H1 (cell line): ENCODE measurements around the gene TNIK. TPM values are rescaled to one million over a fixed set of nuclear protein-coding genes. Genes with fewer than 3 reads are reported as not detected.

ENCODE experiments used
- CTCF ChIA-PET: fragments of 300-600 bp; sonication (Branson Sonifier 250); formaldehyde crosslinking; loops from one replicate; lab custom pipeline; 2021; ENCODE audit not compliant: partially characterized antibody; lab: Charles Lee
- POLR2A ChIA-PET: fragments of 300-600 bp; sonication (Branson Sonifier 250); formaldehyde crosslinking; loops from one replicate; lab custom pipeline; 2021; ENCODE audit warnings: inconsistent platforms; ENCODE audit not compliant: partially characterized antibody; lab: Charles Lee
- DNase-seq, 2 experiments: peaks; one replicate each; pipeline versions ENCODE4 v3.0.0 to v3.0.0-alpha.2; 2010 to 2022; ENCODE audit warnings: low spot score in 2 of 2, low read depth in 1 of 2, mixed read lengths in 1 of 2
- FAIRE-seq: peaks from 2 replicates; lab custom pipeline; 2011; peaks lifted over from hg19 to GRCh38; lab: Jason Lieb, UNC
- H2AFZ ChIP-seq: 2 replicates; pipeline ENCODE4 v1.8.1; 2012; ENCODE audit warnings: low read length, inconsistent platforms
- H2AK5ac ChIP-seq: 2 replicates; pipeline ENCODE4 v1.6.1; 2013; ENCODE audit warnings: low read depth, low read length
- H2BK120ac ChIP-seq: replicated peaks from 2 replicates; pipeline ENCODE3; 2013; ENCODE audit warnings: low read depth, low read length, inconsistent platforms
- H2BK12ac ChIP-seq: 2 replicates; pipeline ENCODE4 v1.6.1; 2013; ENCODE audit warnings: low read depth, low read length
- H2BK15ac ChIP-seq: 2 replicates; pipeline ENCODE4 v1.6.1; 2013; ENCODE audit warnings: low read length
- H2BK20ac ChIP-seq: 2 replicates; pipeline ENCODE4 v1.6.1; 2013; ENCODE audit warnings: low read length
- H2BK5ac ChIP-seq: 2 replicates; pipeline ENCODE4 v1.6.1; 2013; ENCODE audit warnings: low read depth, low read length
- H3K14ac ChIP-seq: 2 replicates; pipeline ENCODE4 v1.6.1; 2013; ENCODE audit warnings: inconsistent platforms; ENCODE audit not compliant: insufficient read length
- H3K18ac ChIP-seq: 2 replicates; pipeline ENCODE4 v1.6.1; 2013; ENCODE audit warnings: low read length; ENCODE audit errors: extremely low read depth
- H3K23ac ChIP-seq: 2 replicates; pipeline ENCODE4 v1.6.1; 2013; ENCODE audit warnings: inconsistent platforms; ENCODE audit not compliant: insufficient read length
- H3K23me2 ChIP-seq: 2 replicates; pipeline ENCODE4 v1.6.1; 2013; ENCODE audit warnings: low read depth, low read length
- H3K27ac ChIP-seq: 2 replicates; pipeline ENCODE4 v1.6.1; 2011; ENCODE audit warnings: low read depth, low read length, inconsistent platforms
- H3K27me3 ChIP-seq, 4 experiments: replicated peaks in 1 of 4; 1 replicate in 1 of 4; 2 replicates in 3 of 4; pipeline versions ENCODE4 v1.6.1 to v1.8.1; 2011 to 2013; ENCODE audit warnings: low read length in 3 of 4, mild to moderate bottlenecking in 3 of 4, inconsistent platforms in 2 of 4, mixed read lengths in 2 of 4, moderate library complexity in 1 of 4; ENCODE audit not compliant: control insufficient read depth in 3 of 4, insufficient read depth in 3 of 4; ENCODE audit errors: extremely low read depth in 1 of 4
- H3K36me3 ChIP-seq, 4 experiments: 2 replicates each; pipeline versions ENCODE4 v1.6.1 to v1.8.1; 2011 to 2013; ENCODE audit warnings: mild to moderate bottlenecking in 4 of 4, low read length in 3 of 4, moderate library complexity in 2 of 4, control low read depth in 1 of 4, inconsistent platforms in 1 of 4; ENCODE audit not compliant: insufficient read depth in 4 of 4, control insufficient read depth in 2 of 4
- H3K4ac ChIP-seq: replicated peaks from 2 replicates; pipeline ENCODE3; 2013; ENCODE audit warnings: low read length, low read depth, mixed read lengths, inconsistent platforms; ENCODE audit not compliant: insufficient read length
- H3K4me1 ChIP-seq, 4 experiments: replicated peaks in 1 of 4; 1 replicate in 1 of 4; 2 replicates in 3 of 4; pipeline versions ENCODE4 v1.6.1 to v1.8.1; 2011 to 2013; ENCODE audit warnings: low read length in 3 of 4, inconsistent platforms in 2 of 4, mixed read lengths in 1 of 4; ENCODE audit not compliant: insufficient read depth in 4 of 4, control insufficient read depth in 3 of 4
- H3K4me2 ChIP-seq, 2 experiments: 2 replicates each; pipeline versions ENCODE4 v1.6.1 to v1.8.1; 2011 to 2013; ENCODE audit warnings: low read depth in 2 of 2, low read length in 2 of 2, control low read depth in 1 of 2, inconsistent platforms in 1 of 2, mild to moderate bottlenecking in 1 of 2; ENCODE audit not compliant: insufficient read depth in 1 of 2
- H3K4me3 ChIP-seq, 4 experiments: fragments of 200-600, 300-600 bp in 1 of 4; sonication (generic), shearing (Covaris generic), sonication (Bioruptor Twin) in 1 of 4; 2 replicates each; pipeline versions ENCODE4 v1.5.1 to v1.8.1; 2011 to 2016; ENCODE audit warnings: low read length in 4 of 4, low read depth in 3 of 4, control low read depth in 2 of 4, inconsistent platforms in 2 of 4, mild to moderate bottlenecking in 2 of 4, mixed read lengths in 1 of 4, moderate library complexity in 1 of 4; ENCODE audit not compliant: insufficient read depth in 2 of 4; ENCODE audit errors: extremely low read depth in 1 of 4
- H3K56ac ChIP-seq: replicated peaks from 2 replicates; pipeline ENCODE3; 2013; ENCODE audit warnings: low read depth, mild to moderate bottlenecking, mixed read lengths, low read length, inconsistent platforms; ENCODE audit not compliant: insufficient read length
- H3K79me1 ChIP-seq: 2 replicates; pipeline ENCODE4 v1.6.1; 2013; ENCODE audit warnings: low read depth, low read length, control low read depth
- H3K79me2 ChIP-seq, 2 experiments: 2 replicates each; pipeline versions ENCODE4 v1.6.1 to v1.8.1; 2012 to 2013; ENCODE audit warnings: low read length in 2 of 2, mild to moderate bottlenecking in 2 of 2, inconsistent platforms in 1 of 2; ENCODE audit not compliant: insufficient read depth in 2 of 2, control insufficient read depth in 1 of 2
- H3K9ac ChIP-seq, 4 experiments: replicated peaks in 1 of 4; 1 replicate in 1 of 4; 2 replicates in 3 of 4; pipeline versions ENCODE4 v1.6.1 to v1.8.1; 2011 to 2013; ENCODE audit warnings: low read depth in 3 of 4, low read length in 3 of 4, control low read depth in 2 of 4, mild to moderate bottlenecking in 2 of 4, moderate library complexity in 2 of 4, inconsistent platforms in 1 of 4; ENCODE audit errors: extremely low read depth in 1 of 4
- H3K9me3 ChIP-seq, 2 experiments: 2 replicates each; pipeline versions ENCODE4 v1.6.1 to v1.8.1; 2012 to 2013; ENCODE audit warnings: mild to moderate bottlenecking in 2 of 2, moderate library complexity in 2 of 2, control low read depth in 1 of 2, inconsistent platforms in 1 of 2, low read depth in 1 of 2, low read length in 1 of 2, mixed read lengths in 1 of 2; ENCODE audit not compliant: insufficient read depth in 2 of 2
- H4K20me1 ChIP-seq, 2 experiments: replicated peaks in 1 of 2; 2 replicates each; pipeline versions ENCODE3 to v1.8.1; 2011 to 2013; ENCODE audit warnings: inconsistent platforms in 2 of 2, low read length in 2 of 2, mild to moderate bottlenecking in 1 of 2; ENCODE audit not compliant: insufficient read depth in 2 of 2, control insufficient read depth in 1 of 2
- H4K5ac ChIP-seq: 2 replicates; pipeline ENCODE4 v1.6.1; 2013; ENCODE audit warnings: low read length, low read depth, mixed read lengths, inconsistent platforms; ENCODE audit not compliant: insufficient read length
- H4K8ac ChIP-seq: 2 replicates; pipeline ENCODE4 v1.8.0; 2013; ENCODE audit warnings: mild to moderate bottlenecking, moderate library complexity, low read length, inconsistent platforms; ENCODE audit not compliant: insufficient read depth; ENCODE audit errors: extremely low read depth
- H4K91ac ChIP-seq: replicated peaks from 2 replicates; pipeline ENCODE3; 2013; ENCODE audit warnings: low read length, mixed read lengths, inconsistent platforms; ENCODE audit not compliant: insufficient read length
- EZH2 ChIP-seq: fragments of 200-600 bp; sonication (generic); IDR thresholded peaks from 2 replicates; pipeline ENCODE4 v1.7.1; 2012; ENCODE audit warnings: low read depth, mild to moderate bottlenecking, moderate library complexity, low read length, inconsistent platforms; ENCODE audit not compliant: severe bottlenecking
- GABPA ChIP-seq: IDR thresholded peaks from 2 replicates; pipeline ENCODE4 v1.6.1; 2011; ENCODE audit warnings: mild to moderate bottlenecking, low read length, moderate library complexity, borderline replicate concordance; ENCODE audit not compliant: insufficient read depth
- KDM5A ChIP-seq: fragments of 200-600 bp; IDR thresholded peaks from 2 replicates; pipeline ENCODE4 v1.7.1; 2012; ENCODE audit warnings: mild to moderate bottlenecking, low read length, inconsistent platforms, mixed read lengths
- POU5F1 ChIP-seq: IDR thresholded peaks from 2 replicates; pipeline ENCODE4 v1.6.1; 2011; ENCODE audit warnings: low read depth, mild to moderate bottlenecking, low read length, moderate library complexity
- SAP30 ChIP-seq: fragments of 300-600 bp; sonication (generic); IDR thresholded peaks from 2 replicates; pipeline ENCODE4 v1.7.1; 2012; ENCODE audit warnings: low read length, moderate library complexity, mild to moderate bottlenecking, inconsistent platforms; ENCODE audit not compliant: insufficient read depth, insufficient replicate concordance
- YY1 ChIP-seq: IDR thresholded peaks from 2 replicates; pipeline ENCODE4 v1.6.1; 2011; ENCODE audit warnings: low read depth, mild to moderate bottlenecking, low read length
- WGBS, 2 experiments: shearing (Covaris generic) in 1 of 2; methylation state at CpG; one replicate each; pipeline versions ENCODE4 v1.1.6 to v1.1.7; 2013 to 2015; ENCODE audit warnings: low lambda C conversion rate in 2 of 2, mixed read lengths in 2 of 2, inconsistent platforms in 1 of 2, low coverage in 1 of 2, missing lambda C conversion rate in 1 of 2; ENCODE audit not compliant: insufficient replicate concordance in 2 of 2, insufficient coverage in 1 of 2, insufficient read length in 1 of 2; ENCODE audit errors: extremely low coverage in 1 of 2, missing lambda C conversion rate in 1 of 2; 5-methylcytosine and 5-hydroxymethylcytosine counted together
- polyA plus RNA-seq, 7 experiments: library from polyadenylated mRNA; depleted of rRNA in 3 of 7; stranded (reverse) in 5 of 7; unstranded in 2 of 7; fragments of >200 nt in 5 of 7; fragments of 200-250 nt in 2 of 7; gene quantifications; 1 replicate in 5 of 7; 2 replicates in 1 of 7; 4 replicates in 1 of 7; pipeline versions ENCODE4 v1.2.1 to v1.2.3, GENCODE V29; 2011 to 2013; ENCODE audit warnings: missing spikeins in 2 of 7, mixed read lengths in 2 of 7
- total RNA-seq: library from RNA; stranded (reverse); fragmentation: NEBNext Ultra II Directional; extraction: Animal tissue kit (Norgen Biotek cat#: 25700); gene quantifications from 2 replicates; pipeline ENCODE4 v1.2.1, GENCODE V29; 2021
- TF ChIP-seq, protein P1 (sequence below): IDR thresholded peaks from 2 replicates; pipeline ENCODE4 v1.6.1; 2012; ENCODE audit warnings: inconsistent platforms
- TF ChIP-seq, protein P2 (sequence below): IDR thresholded peaks from 2 replicates; pipeline ENCODE4 v1.6.1; 2012; ENCODE audit warnings: inconsistent platforms
- TF ChIP-seq, protein P3 (sequence below): IDR thresholded peaks from 2 replicates; pipeline ENCODE4 v1.6.1; 2012; ENCODE audit warnings: low read length, inconsistent platforms

TNIK gene
- total and polyA plus RNA-seq, 2 of the 8 experiments (the other 6 are each of a cell fraction or from before 2014, with no cell fraction given): 7.4 to 42.0 TPM

DNA sequence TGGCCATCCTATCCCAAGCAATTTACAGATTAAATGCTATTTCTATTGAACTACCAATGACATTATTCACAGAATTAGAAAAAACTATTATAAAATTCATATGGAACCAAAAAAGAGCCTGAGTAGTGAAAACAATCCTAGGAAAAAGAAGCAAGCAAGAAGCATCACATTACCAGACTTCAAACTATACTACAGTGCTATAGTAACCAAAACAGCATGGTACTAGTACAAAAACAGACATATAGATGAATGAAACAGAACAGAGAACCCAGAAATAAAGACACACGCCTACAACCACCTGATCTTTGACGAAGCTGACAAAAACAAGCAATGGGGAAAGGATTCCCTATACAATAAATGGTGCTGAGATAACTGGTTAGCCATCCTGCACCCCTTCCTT, 152.2 kb downstream of the TNIK start:
- Histone ChIP-seq H2BK12ac (no peak overlapping the region), H3K14ac (no peak overlapping the region), H2BK15ac (no peak overlapping the region), H4K8ac (no peak overlapping the region), H3K18ac (no peak overlapping the region), H3K27ac (no peak overlapping the region), H3K9ac (no peak overlapping the region), H3K23me2 (no peaks in the 10 kb centered on the region), H2AFZ (no peak overlapping the region), H3K56ac (no peak overlapping the region), H4K20me1 (no peaks in the 10 kb centered on the region), H2AK5ac (no peak overlapping the region), H4K5ac (no peak overlapping the region), H3K79me2 (peaks cover 0 to 48% of the 10 kb centered on the region in 2 experiments; a peak in 2 of 4 replicates), H3K4me3 (no peak overlapping the region), H3K4me2 (no peak overlapping the region), H3K4me1 (peaks cover 0 to 7% (median 2%) of the 10 kb centered on the region in 4 experiments; a peak in 3 of 7 replicates), H2BK120ac (no peak overlapping the region), H3K27me3 (no peaks in the 10 kb centered on the region), H3K4ac (no peak overlapping the region), H3K23ac (no peak overlapping the region), H3K9me3 (no peaks in the 10 kb centered on the region), H2BK20ac (no peak overlapping the region), H2BK5ac (no peak overlapping the region), H4K91ac (no peak overlapping the region), H3K36me3 (no peaks in the 10 kb centered on the region), H3K79me1 (no peaks in the 10 kb centered on the region)
- ChIA-PET POLR2A (no interaction called here), CTCF (interaction anchor here (1.6 kb wide), 1 partner anchor 258 kb away, joined by 6 read pairs; no protein-coding TSS in a partner anchor)
- no peak for DNase-seq
- WGBS, 2 experiments: 95% methylated on average over 2 of the region's 2 CpGs; no CpG with 5 or more reads in 1 of the 2 experiments
- no peak for FAIRE-seq
- TF ChIP-seq YY1 (no peak), GABPA (no peak), EZH2 (no peak), POU5F1 (no peak), SAP30 (no peak), KDM5A (no peak)
- TF ChIP-seq, protein P1, sequence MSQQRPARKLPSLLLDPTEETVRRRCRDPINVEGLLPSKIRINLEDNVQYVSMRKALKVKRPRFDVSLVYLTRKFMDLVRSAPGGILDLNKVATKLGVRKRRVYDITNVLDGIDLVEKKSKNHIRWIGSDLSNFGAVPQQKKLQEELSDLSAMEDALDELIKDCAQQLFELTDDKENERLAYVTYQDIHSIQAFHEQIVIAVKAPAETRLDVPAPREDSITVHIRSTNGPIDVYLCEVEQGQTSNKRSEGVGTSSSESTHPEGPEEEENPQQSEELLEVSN: no peak
- TF ChIP-seq, protein P2, sequence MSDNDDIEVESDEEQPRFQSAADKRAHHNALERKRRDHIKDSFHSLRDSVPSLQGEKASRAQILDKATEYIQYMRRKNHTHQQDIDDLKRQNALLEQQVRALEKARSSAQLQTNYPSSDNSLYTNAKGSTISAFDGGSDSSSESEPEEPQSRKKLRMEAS: no peak
- TF ChIP-seq, protein P3, sequence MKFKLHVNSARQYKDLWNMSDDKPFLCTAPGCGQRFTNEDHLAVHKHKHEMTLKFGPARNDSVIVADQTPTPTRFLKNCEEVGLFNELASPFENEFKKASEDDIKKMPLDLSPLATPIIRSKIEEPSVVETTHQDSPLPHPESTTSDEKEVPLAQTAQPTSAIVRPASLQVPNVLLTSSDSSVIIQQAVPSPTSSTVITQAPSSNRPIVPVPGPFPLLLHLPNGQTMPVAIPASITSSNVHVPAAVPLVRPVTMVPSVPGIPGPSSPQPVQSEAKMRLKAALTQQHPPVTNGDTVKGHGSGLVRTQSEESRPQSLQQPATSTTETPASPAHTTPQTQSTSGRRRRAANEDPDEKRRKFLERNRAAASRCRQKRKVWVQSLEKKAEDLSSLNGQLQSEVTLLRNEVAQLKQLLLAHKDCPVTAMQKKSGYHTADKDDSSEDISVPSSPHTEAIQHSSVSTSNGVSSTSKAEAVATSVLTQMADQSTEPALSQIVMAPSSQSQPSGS: no peak
